HL-60 (cell line): ENCODE data around the gene LRRC8C.

Source experiments
- GABPA ChIP-seq: IDR thresholded peaks from 2 replicates; pipeline ENCODE4 v1.6.1; 2012; ENCODE audit warnings: low read depth
- POLR2AphosphoS5 ChIP-seq: IDR thresholded peaks from 2 replicates; pipeline ENCODE4 v1.6.1; 2012; ENCODE audit warnings: low read depth
- TF ChIP-seq, protein P1 (sequence below): IDR thresholded peaks from one replicate; pipeline ENCODE4 v1.5.1; 2011; ENCODE audit warnings: low read length, control low read depth, inconsistent platforms; ENCODE audit not compliant: insufficient read depth

DNA sequence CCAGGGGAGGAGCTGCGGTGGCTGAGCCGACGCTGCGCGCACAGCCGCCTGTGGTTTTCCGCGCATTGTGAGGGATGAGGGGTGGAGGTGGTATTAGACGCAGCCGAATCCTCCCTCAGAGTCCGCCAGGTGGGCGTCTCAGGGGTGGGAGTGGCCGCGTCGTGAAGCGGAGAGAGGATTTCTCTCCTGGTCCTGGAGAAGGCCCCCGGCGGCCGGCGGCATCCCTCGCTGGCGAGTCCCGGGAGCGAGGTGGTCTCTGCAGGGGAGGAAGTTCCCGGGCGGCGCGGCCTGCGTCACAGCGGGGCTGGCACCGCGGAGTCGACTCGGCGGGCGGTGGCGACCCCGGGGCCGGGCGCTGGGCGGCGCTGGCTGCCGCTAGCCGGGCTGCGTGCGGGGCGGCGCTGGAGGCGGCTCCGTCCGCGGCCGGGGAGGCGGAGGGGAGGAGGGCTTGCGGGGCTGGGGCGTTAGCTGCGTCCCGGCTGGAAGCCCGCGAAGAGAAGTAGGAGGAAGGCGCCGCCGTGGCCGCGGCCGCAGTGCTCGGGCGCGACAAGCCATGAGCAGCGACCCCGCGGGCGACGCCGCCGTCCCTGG lies at the start of gene LRRC8C:
- TF ChIP-seq, protein P1, sequence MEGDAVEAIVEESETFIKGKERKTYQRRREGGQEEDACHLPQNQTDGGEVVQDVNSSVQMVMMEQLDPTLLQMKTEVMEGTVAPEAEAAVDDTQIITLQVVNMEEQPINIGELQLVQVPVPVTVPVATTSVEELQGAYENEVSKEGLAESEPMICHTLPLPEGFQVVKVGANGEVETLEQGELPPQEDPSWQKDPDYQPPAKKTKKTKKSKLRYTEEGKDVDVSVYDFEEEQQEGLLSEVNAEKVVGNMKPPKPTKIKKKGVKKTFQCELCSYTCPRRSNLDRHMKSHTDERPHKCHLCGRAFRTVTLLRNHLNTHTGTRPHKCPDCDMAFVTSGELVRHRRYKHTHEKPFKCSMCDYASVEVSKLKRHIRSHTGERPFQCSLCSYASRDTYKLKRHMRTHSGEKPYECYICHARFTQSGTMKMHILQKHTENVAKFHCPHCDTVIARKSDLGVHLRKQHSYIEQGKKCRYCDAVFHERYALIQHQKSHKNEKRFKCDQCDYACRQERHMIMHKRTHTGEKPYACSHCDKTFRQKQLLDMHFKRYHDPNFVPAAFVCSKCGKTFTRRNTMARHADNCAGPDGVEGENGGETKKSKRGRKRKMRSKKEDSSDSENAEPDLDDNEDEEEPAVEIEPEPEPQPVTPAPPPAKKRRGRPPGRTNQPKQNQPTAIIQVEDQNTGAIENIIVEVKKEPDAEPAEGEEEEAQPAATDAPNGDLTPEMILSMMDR: no peak
- TF ChIP-seq POLR2AphosphoS5: no peak; the same call in 1 of the 2 replicates
- TF ChIP-seq GABPA: no peak
